ENCODE results near the gene AGAP1.

The AGAP1 gene

DNA sequence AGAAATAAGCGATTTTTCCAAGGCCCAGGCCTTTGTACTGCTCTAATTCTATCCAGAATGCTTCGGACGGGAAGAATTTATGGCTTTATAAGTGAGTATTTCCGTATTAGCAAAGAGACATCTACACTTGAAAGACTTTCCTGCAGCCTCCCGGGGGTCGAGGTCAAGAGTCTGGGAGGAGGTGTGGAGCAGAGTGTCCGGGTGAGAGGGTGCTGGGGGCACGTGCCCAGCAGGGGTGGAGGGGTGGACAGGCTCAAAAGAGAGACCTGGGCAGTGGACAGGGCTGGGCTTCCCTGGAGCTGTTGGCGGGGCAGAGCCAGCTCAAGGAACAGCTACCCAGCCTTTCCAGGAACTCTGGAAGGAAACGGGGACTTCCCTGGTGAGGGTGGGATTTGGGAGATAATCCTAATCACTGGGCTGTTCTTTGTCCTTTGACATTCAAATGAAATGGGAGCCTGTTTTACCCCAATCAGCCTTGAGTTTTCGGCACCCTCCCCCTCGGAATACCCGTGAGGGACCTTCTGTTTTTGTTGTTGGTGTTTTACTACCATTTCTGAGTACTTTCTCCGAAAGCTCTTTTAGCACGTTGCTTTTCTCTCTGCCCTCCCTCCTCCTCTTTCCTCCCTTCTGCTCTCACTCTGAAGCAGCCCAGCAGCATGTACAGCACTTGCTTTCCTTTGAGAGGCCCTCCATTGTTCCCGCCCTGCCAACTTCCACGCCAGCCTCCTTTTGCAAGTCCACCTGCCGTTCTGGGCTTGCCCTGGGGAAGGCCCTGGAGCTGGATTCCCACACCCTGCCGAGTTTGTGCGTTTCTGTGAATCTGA, 164.7 kb downstream of the AGAP1 start:
- in situ Hi-C loops (cut with MboI; ENCODE audit: low sequenced_read_pairs) = no loop called here

DNA sequence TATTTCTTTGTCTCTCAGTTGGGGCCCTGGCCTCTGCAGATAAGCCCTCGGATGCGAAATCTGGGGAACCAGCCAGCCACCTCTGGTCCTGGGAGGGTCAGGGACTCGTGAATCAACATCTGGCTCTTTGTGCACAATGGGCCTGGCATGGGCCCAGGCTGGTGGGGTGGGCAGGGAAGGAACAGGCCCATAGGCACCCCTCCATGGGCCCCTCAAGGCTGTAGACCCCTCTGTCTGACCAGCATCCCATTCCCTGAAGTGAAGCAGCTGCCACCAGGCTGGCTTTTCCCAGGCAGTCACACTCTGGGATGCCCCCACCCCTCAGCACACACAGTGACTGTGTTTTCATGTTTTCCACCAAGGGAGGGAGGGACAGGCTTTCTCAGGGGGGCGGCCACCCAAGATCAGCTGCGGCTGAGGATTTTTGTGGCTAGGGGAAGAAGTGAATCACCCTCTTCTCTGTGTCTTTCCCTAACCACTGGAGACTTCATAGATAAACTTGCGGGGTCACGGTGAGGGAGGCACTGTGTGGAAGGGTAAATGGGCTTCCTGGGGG, 166.0 kb downstream of the AGAP1 start:
- in situ Hi-C loops (cut with MboI; ENCODE audit: low sequenced_read_pairs) = no loop called here

DNA sequence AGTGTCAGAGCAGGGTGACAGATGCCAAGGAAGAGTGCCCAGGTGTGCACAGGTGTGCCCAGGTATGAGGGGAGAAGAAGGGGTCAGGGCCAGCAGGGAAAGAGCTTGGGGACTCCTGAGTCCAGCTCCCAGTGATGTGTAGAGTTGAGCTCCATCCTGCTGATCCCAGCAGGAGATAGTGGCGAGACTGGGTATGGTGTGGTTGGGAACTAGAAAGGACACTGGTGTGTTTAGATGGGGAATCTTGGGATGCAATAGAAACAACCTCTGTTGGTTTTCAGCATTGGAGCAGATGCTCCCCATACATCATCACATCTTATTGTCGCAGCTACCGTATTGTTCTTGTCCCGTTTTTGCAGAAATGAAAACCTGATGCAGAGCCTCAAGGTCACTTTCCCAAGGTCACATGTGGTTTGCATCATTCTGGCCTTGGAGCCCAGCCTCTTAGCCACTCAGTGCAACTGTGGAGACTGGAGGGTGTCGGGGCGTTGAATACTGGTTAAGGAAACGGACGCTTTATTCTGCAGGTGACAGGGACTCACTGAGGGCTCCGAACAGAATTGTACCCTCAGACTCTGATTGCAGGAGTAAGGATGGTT, 166.7 kb downstream of the AGAP1 start:
- in situ Hi-C loops (cut with MboI; ENCODE audit: low sequenced_read_pairs) = no loop called here

DNA sequence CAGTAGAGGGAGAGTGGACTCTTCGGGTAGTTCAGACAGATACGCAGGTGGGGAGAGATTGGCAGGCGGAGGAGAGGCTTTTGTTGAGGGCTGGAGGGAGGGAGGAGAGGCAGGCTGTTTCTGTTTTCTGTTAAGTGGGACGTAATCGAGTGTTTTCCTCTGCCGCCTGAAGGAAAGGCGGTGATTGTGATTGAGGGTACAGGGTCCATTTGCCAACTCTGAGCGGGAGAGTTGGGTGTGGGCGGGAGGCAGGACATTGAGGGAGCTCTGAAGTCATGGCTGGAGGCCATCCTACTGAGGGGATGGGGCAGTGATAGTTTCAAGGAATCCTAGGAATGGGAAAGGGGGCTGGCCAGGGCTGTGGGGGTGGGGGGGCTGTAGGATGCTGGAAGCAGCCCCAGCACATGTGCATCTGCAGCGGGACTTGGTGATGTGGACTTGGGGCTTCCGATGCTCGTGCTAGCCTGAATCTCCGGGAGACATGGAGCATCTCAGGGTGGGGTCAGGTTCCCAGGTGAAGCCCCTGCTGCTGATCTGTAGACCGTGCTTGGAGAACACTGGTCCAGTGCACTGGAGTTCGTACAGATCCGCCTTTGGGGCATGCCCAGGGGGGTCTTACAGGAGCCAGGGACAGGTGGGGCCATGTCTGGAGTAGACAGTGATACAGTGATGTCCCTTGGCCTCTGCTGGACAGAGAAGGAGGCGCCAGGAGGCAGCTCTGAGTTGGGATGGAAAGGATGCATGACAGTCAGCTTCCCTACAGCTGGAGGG, 167.5 kb downstream of the AGAP1 start:
- in situ Hi-C loops (cut with MboI; ENCODE audit: low sequenced_read_pairs) = no loop called here

DNA sequence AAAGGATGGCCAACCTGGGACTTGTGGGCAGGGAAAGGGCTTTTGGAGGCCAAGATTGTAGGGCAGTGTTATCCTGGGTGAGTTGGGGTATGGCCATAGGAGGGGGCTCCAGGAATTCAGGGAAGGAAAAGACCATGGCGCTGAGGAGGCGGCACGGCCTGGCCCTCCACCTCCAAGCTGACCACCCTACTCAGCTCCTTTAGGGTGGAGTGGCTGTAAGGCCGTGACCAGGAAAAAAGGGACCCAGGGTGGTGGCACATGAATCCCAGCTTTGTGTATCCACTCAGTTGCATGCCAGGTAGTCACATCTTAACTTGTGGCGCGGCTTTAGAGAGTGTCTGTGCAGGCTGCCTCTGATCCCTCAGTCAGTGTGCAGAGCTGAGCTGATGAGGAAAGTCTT, 168.1 kb downstream of the AGAP1 start:
- in situ Hi-C loops (cut with MboI; ENCODE audit: low sequenced_read_pairs) = no loop called here

DNA sequence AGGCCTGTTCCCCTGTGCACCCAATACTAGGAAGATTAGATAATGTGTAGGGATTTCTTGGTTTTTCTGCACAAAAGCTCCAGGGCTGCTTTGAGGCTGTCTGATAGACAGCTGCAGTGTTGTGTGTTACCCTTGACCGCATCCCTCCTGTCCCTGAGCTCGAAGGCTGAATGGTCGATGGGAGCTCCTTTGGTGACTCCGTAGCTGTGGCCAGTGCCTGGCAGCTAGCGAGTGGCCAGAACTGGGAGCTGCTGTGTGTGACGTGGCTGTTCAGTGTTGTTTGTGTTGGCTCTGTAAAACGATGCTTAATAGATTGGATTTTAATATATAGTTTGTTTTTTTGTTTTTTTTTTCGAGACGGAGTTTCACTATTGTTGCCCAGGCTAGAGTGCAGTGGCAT, 170.0 kb downstream of the AGAP1 start:
- in situ Hi-C loops (cut with MboI; ENCODE audit: low sequenced_read_pairs) = no loop called here

DNA sequence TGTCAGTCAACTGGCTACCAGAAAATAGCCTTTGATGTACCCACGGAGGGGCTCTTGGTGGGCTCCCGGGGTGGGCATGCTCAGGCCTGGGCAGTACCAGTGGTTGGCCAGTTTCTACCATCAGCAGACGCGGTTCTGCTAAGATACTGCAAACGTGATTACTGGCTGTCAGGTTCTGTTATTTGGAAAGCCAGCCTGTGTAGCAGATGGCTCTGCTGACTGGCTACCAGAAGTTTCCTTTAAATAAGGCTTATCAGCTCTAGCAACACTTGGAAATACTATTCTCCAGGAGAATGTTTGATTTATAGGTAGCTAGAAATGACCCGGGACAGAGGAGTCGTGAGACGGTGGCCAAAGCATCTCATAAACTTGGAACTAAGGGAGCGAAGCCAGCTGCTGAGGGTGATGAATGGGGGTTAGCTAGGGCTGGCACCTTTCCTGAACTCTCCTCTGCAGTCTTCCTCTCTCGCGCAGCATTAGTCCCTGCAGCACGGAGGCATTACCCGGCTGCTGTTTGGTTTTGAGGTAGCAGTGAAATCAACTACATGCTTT, 171.9 kb downstream of the AGAP1 start:
- in situ Hi-C loops (cut with MboI; ENCODE audit: low sequenced_read_pairs) = no loop called here

DNA sequence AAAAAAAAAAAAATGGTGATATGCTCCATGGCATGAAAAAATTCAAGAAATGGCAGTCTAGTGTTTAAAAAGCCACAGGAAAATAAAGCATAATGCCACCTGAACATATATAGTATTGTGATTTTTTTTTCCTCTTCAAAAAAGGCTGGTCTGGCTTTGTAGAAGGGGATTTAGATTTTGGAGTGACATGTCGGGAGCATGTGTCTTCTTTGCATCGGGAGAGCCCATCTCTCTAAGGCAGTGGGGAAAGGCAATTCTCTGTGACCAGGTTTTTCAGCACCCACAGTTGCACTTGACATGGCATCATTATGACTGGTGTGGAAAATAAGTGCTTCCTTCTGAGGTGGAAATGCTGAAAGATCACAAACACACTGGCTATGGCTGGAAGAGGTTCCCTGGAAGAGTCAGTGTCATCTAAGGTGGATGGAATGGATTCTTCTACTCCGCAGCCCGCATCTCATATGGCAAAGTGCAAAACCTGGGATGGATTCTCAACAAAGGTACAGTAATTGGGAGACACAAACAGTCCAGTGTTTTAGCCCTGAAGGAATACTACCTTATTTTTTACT, 172.5 kb downstream of the AGAP1 start:
- in situ Hi-C loops (cut with MboI; ENCODE audit: low sequenced_read_pairs) = no loop called here

DNA sequence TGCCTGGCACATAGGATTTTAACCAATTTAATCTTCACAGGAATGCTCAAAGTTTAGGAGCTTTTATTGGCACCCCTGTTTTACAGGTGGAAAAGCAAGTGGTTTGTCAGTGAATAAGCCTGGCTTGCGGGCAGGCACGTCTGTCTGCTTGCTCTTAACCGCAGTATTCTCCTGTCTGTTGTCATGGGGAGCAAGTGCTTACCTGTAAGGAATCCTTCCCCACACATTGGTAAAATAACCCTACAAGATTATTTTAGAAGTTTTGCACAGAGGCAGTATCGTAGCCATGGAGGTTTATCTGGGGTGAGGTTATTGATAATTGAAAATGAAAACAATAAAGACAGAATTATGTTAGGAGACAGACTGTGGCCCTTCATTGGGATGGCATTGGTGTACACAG, 174.9 kb downstream of the AGAP1 start:
- in situ Hi-C loops (cut with MboI; ENCODE audit: low sequenced_read_pairs) = no loop called here

DNA sequence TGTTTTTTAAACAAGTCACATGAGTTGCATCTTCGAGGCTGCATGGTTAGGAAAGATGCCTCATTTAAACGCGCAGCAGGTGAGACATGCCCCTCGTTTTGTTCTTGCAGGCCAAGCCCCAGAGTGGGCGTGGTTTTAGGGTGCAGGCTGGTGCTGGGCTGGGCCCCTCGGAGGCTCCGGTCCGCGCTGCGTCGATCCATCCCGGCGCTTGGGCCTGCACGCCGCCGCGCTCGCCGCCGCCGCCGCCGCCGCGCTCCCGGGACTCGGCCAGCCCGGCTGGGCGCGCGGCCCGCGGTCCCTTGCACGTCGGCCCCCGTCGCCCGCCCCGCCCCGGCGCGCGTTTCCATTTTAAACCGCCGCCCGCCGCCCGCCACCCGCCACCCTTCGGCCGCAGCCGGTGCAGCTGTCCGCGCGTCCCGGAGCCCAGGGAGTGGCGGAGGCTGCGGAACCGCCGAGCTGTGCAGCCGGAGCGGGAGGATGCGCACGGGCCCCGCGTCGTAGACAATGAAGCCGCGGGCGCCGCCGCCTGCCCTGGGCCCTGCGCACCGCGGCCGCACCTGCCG, 175.5 kb downstream of the AGAP1 start:
- in situ Hi-C loops (cut with MboI; ENCODE audit: low sequenced_read_pairs) = no loop called here

DNA sequence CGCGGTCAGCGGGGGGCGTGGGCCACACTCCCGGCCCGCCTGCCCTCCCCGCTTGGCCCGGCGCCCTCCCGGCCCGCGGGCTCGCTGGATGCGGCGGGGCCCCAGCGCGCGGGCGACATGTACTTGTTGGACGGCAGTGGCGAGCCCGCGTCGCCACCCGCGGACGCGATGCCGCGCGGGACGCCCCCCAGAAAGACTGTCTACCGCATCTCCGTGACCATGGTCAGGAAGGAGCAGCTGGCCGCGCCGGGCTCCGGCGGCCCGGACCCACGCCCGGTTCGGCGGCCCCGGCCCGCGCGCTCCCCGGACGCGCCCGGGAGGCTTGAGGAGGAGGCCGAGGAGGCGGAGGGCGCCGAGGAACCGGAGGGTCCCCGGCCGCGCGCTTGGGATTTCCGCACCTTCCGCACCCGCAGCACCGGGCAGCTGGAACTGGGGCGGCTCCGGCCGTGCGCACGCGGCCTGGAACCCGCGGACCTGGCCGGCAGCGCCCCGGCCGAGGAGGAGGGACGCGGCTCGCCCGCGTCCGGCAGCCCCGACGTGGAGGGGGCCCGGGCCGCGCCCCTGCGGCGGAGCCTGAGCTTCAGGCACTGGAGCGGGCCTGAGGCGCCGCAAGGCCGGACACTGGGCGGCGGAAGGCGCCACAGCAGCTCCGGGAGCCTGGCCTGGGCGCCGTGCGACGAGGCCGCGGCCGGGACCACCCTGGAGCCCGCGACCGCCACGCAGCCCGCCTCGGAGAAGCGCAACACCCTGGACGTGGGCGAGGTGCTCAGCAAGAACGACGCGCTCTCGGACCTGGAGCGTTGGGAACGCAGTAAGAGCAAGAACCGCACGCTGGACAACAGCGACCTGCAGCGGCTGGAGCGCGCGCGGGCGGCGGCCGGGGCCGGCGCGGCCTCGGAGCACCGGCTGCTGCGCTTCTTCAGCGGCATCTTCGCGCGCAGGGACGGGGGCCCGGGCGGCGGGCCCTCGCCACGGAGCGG, 176.4 kb downstream of the AGAP1 start:
- in situ Hi-C loops (cut with MboI; ENCODE audit: low sequenced_read_pairs) = no loop called here

DNA sequence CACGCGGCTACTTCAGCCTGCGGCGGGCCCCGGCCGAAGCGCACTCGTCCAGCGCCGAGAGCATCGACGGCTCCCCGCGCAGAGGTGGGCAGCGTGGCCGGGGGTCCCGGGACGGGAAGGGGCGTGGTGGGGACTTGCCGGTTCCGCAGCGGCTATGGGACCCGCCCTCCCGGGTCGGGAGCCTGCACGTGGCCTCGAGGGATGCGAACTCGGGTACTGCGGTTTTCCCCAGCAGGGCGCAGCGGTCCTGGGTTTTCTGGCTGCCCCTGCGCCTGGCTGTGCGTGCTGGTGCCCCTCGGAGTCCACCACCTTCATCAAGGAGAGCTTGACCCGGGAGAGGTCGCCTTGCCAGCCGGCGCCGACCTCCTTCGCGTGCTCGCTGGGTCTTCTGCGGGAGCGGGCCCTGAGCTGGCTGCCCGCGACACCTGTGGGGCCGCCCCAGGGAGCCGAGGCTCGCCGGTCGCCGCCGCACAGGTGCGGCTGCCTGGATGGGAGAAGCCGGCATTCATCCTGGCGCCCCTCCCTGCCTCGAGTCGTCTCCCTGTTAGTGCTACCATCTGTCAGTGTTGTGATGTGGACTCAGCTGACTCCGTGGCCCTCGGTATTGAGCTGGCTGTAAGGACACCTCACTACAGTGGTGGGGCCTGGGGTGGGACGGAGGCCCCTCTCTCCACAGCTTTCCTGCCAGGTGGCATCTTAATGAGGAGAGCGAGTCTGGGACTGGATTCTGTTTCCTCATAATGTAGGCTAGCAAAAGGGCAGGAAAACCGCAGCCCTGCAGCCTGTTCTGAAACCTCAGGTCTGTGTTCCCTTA, 177.3 kb downstream of the AGAP1 start:
- in situ Hi-C loops (cut with MboI; ENCODE audit: low sequenced_read_pairs) = no loop called here

DNA sequence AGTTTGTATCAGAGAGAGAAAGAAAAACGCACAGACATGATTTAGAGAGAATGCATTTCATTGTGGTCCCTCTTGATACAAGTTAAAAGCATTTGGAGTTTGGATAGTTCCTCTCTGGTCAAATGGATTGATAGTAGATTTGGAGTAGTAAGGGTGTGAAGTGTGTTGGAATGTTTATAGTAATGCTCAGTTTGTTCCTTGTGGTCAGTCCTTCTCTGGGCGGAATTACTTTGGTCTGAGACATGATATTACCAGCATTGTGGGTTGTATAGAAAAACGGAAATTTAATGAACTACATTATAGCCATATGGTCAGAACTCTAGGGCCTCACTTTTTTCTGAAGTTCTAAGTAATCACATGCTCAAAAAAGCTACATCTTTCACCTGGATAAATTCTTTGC, 178.9 kb downstream of the AGAP1 start:
- in situ Hi-C loops (cut with MboI; ENCODE audit: low sequenced_read_pairs) = no loop called here

DNA sequence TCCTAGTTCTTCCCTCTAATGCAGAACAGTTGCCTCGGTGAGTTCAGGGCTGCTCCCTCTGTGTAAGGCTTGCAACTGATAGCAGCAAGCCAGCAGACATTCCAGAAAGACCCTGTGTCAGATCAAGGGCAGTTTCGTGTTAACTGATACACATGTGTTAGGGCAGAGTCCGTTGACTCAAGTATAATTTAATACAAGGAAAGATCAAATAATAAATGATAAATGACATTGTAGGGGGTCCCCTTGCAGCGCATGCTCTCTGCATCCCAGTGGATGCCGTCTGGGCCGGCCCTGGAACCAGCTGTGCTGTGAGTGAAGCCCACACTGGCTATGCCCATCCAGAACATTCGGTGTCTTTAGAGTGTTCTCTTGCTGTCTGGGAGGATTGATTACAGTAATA, 180.3 kb downstream of the AGAP1 start:
- in situ Hi-C loops (cut with MboI; ENCODE audit: low sequenced_read_pairs) = no loop called here

DNA sequence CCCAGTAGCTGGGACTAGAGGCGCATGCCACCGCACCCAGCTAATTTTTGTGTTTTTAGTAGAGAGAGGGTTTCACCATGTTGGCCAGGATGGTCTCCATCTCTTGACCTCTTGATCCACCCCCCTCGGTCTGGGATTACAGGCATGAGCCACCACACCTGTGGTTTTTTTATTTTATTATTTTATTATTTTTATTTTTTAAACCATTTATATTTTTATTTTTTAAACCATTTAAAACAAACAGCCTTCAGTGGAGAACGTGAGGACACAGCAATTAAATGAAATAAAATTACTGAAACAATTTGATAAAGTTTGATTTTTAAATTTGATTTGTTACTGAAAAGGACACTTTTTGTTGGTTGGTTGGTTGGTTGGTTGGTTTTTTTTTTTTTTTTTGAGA, 181.0 kb downstream of the AGAP1 start:
- in situ Hi-C loops (cut with MboI; ENCODE audit: low sequenced_read_pairs) = no loop called here

DNA sequence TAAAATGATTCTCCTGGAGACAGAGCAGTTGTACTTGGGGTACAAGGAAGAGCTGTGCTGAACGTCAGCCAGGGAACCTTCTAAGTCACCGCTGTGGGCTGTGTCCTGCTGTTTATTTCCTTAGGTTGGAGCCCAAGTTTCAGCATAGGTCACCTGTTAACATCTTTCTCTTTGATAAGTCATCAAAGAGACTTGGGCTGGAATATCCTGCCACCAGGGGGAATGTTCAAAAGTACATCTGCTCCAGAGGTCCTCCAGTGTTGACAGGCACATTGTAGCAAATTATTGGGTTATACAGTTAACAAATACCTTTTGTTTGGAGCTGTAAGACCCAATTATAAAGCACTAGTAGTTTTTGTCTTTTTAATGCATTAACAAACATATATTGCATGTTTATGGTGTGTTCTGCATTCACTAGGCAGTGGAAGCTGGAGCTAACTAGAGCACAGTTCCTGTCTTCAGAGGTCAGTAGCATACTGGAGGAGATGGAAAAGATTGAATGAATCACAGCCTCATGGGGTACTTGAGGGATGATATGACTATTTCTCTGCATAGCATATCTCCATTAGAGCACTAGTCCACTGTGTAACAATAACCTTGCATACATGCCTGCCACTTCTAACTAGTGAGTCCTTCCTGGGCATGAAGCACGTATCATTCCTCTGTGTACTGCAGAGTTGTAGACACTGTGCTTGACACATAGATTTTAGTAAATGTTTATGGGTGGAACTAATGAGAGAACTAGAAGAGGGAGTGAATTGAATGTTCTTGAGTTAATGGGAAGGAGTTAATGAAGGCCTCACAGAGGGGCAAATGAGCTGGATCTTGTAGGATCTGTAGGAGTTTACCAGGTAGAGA, 182.1 kb downstream of the AGAP1 start:
- in situ Hi-C loops (cut with MboI; ENCODE audit: low sequenced_read_pairs) = no loop called here

DNA sequence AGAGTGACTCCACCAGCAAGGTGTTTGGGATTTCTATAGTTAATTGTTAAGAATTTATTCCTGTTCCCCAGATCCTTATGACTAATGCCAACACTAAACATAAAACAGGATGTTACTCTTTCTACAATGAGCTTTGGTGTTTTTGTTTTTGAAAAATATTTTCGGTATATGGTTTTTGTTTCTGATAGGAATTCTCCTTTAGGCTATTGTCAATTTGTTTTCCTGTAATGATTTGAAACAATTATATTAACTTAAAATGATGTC, 182.6 kb downstream of the AGAP1 start:
- in situ Hi-C loops (cut with MboI; ENCODE audit: low sequenced_read_pairs) = no loop called here

DNA sequence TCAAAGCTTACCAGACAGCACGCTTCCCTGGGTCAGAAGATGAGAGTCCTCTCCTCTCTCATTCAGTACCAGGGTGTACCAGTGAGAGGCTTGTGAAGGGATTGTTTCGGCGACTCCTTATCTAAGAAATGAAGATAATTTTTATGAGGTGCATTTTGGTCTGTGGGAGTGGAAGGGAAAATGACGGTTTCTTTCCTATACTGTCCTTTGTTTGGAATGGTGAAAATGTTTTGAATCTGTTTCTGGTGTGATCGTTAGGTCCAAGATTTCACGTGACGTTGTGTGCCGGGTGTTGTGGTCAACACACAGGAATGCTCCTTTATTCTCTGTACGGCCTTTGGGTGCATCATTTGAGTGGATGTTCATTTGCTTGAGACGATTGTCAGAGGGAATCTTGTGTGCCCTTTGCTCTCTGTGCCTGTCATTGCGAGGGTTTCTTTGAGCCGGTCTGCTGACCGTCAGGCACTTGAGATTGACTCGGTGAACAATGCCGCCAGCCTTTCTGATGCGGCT, 183.5 kb downstream of the AGAP1 start:
- in situ Hi-C loops (cut with MboI; ENCODE audit: low sequenced_read_pairs) = no loop called here
